Coronary artery (tissue), 2 donors: Measurements from ENCODE around the gene ZNF567.
A peak's percentile ranks its signal among the peaks of the same experiment; 100 is the strongest.

Experiments used
- DNase-seq: peaks from one replicate; pipeline ENCODE4 v3.0.0-alpha.2; 2017; ENCODE audit warnings: low spot score
- H3K27ac ChIP-seq, 2 donors: fragments of 200-600 bp; sonication (generic); one replicate each; pipeline ENCODE4 v1.5.1; 2016 to 2019
- H3K4me3 ChIP-seq: fragments of 200-600 bp; sonication (generic); 2 replicates; pipeline ENCODE4 v1.5.1; 2016; ENCODE audit warnings: mild to moderate bottlenecking, moderate library complexity
- CTCF ChIP-seq: fragments of 200-600 bp; sonication (generic); IDR thresholded peaks from one replicate; pipeline ENCODE4 v1.5.1; 2019; ENCODE audit warnings: antibody characterized with exemption

ZNF567 gene

GRCh38 chr19:36687214-36688056 is at the start of gene ZNF567:
ZNF567 (plus strand) TSS chr19:36687612; CDS start chr19:36694868, 7,256 bp downstream.
- Histone ChIP-seq H3K4me3 (peak within 1 kb of the TSS; percentile 88), H3K27ac (peak within 1 kb of the TSS; percentile 76 to 81)
- TF ChIP-seq CTCF, result no peak
- DNase-seq, result peak; percentile 97

GRCh38 chr19:36638862-36639510 is 48.4 kb upstream of the ZNF567 start:
- DNase-seq, result no peak
- no peak for TF ChIP-seq CTCF
- Histone ChIP-seq H3K27ac (no peak overlapping the region), H3K4me3 (peak overlapping the region; percentile 19)

- TF ChIP-seq CTCF, result no peak
- DNase-seq, result no peak
- H3K27ac ChIP-seq, result no peak overlapping the region
- peak overlapping the region; percentile 0 for H3K4me3 ChIP-seq
These were observed 40.7 kb upstream of the ZNF567 start for GRCh38 chr19:36646746-36647145.

- Histone ChIP-seq H3K27ac (no peak overlapping the region), H3K4me3 (no peak overlapping the region)
- DNase-seq, result no peak
- no peak for TF ChIP-seq CTCF
These were observed 34.5 kb upstream of the ZNF567 start for GRCh38 chr19:36652958-36653357.

- no peak for DNase-seq
- no peak for TF ChIP-seq CTCF
- H3K4me3 ChIP-seq, result peak overlapping the region; percentile 90
- H3K27ac ChIP-seq, result no peak overlapping the region
These were observed 21.6 kb upstream of the ZNF567 start for GRCh38 chr19:36665832-36666231.

GRCh38 chr19:36668646-36669045 is 18.8 kb upstream of the ZNF567 start:
- no peak for TF ChIP-seq CTCF
- Histone ChIP-seq H3K4me3 (peak overlapping the region; percentile 28), H3K27ac (no peak overlapping the region)
- DNase-seq, result no peak
